Neural progenitor cell (in vitro differentiated cells): ENCODE results near the gene ARSA. TPM values are rescaled to one million over a fixed set of nuclear protein-coding genes. Genes with fewer than 3 reads are reported as not detected.

Source experiments
- DNase-seq: peaks from one replicate; pipeline ENCODE4 v3.0.0-alpha.2; 2016; ENCODE audit warnings: low spot score
- H2AFZ ChIP-seq: fragments of 200-600 bp; sonication (generic); replicated peaks from 2 replicates; pipeline ENCODE4 v1.6.1; 2016; ENCODE audit warnings: antibody characterized with exemption
- H3F3A ChIP-seq: fragments of 200-600 bp; sonication (generic); 2 replicates; pipeline ENCODE4 v1.6.1; 2016; ENCODE audit warnings: antibody characterized with exemption, low read depth
- H3K27ac ChIP-seq: fragments of 200-600 bp; sonication (generic); 2 replicates; pipeline ENCODE4 v1.5.1; 2016; ENCODE audit warnings: mild to moderate bottlenecking
- H3K27me3 ChIP-seq: fragments of 200-600 bp; sonication (generic); 2 replicates; pipeline ENCODE4 v1.6.1; 2016; ENCODE audit warnings: mild to moderate bottlenecking, moderate library complexity
- H3K36me3 ChIP-seq: fragments of 200-600 bp; sonication (generic); 2 replicates; pipeline ENCODE4 v1.5.1; 2016
- H3K4me1 ChIP-seq: fragments of 200-600 bp; sonication (generic); 2 replicates; pipeline ENCODE4 v1.6.1; 2016; ENCODE audit warnings: mixed run types
- H3K4me2 ChIP-seq: fragments of 200-600 bp; sonication (generic); 2 replicates; pipeline ENCODE4 v1.6.1; 2016
- H3K4me3 ChIP-seq: fragments of 200-600 bp; sonication (generic); 2 replicates; pipeline ENCODE4 v1.5.1; 2016
- H3K79me2 ChIP-seq: fragments of 200-600 bp; sonication (generic); 2 replicates; pipeline ENCODE4 v1.6.1; 2016; ENCODE audit warnings: low read depth
- H3K9ac ChIP-seq: fragments of 200-600 bp; sonication (generic); 2 replicates; pipeline ENCODE4 v1.6.1; 2016
- H3K9me3 ChIP-seq: fragments of 200-600 bp; sonication (generic); 2 replicates; pipeline ENCODE4 v1.5.1; 2016; ENCODE audit warnings: low read depth
- H4K20me1 ChIP-seq: fragments of 200-600 bp; sonication (generic); 2 replicates; pipeline ENCODE4 v1.6.1; 2016; ENCODE audit warnings: low read depth
- H3K27ac Mint-ChIP-seq: 3 replicates; pipeline ENCODE4 v1.8.0; 2021; ENCODE audit warnings: mixed read lengths
- H3K27me3 Mint-ChIP-seq: 2 replicates; pipeline ENCODE4 v1.8.0; 2022; ENCODE audit warnings: low read depth, mild to moderate bottlenecking, inconsistent platforms, moderate library complexity, mixed read lengths; ENCODE audit not compliant: insufficient read depth
- H3K36me3 Mint-ChIP-seq: 3 replicates; pipeline ENCODE4 v1.8.0; 2021; ENCODE audit warnings: mixed read lengths
- H3K4me1 Mint-ChIP-seq: 3 replicates; pipeline ENCODE4 v1.8.0; 2021; ENCODE audit warnings: mixed read lengths
- H3K4me3 Mint-ChIP-seq: 3 replicates; pipeline ENCODE4 v1.8.0; 2021; ENCODE audit warnings: mild to moderate bottlenecking, moderate library complexity, mixed read lengths
- H3K9me3 Mint-ChIP-seq: 3 replicates; pipeline ENCODE4 v1.8.0; 2020; ENCODE audit warnings: mixed read lengths
- CTCF ChIP-seq: fragments of 200-600 bp; sonication (generic); IDR thresholded peaks from 2 replicates; pipeline ENCODE4 v1.5.1; 2017; ENCODE audit warnings: antibody characterized with exemption, mild to moderate bottlenecking
- EZH2 ChIP-seq: fragments of 200-600 bp; sonication (generic); IDR thresholded peaks from 2 replicates; pipeline ENCODE4 v1.6.1; 2017; ENCODE audit warnings: antibody characterized with exemption, mild to moderate bottlenecking, moderate library complexity
- EZH2phosphoT487 ChIP-seq: fragments of 200-600 bp; sonication (generic); IDR thresholded peaks from 2 replicates; pipeline ENCODE4 v1.6.1; 2017; ENCODE audit warnings: antibody characterized with exemption
- total RNA-seq: library from RNA; depleted of rRNA; stranded (reverse); fragments of >200 nt; gene quantifications from 2 replicates; pipeline ENCODE4 v1.2.3, GENCODE V29; 2015; ENCODE audit warnings: low replicate concordance

ARSA gene
- total RNA-seq, 1 donor from 2014 or later, result 4.2 TPM

- Histone ChIP-seq H3K36me3 (no peaks in the 10 kb centered on the region), H3K4me1 (no peaks in the 10 kb centered on the region), H3K9ac (no peak overlapping the region), H4K20me1 (peaks cover 4% of the 10 kb centered on the region), H3K79me2 (no peaks in the 10 kb centered on the region), H3K9me3 (no peaks in the 10 kb centered on the region), H2AFZ (no peak overlapping the region), H3K27me3 (peaks cover 6% of the 10 kb centered on the region), H3F3A (peaks cover 8% of the 10 kb centered on the region), H3K27ac (no peak overlapping the region), H3K4me3 (no peak overlapping the region), H3K4me2 (no peak overlapping the region)
- Mint-ChIP-seq H3K27me3 (peaks cover 2% of the 10 kb centered on the region), H3K9me3 (no peaks in the 10 kb centered on the region), H3K4me3 (peak overlapping the region; percentile 1), H3K36me3 (no peaks in the 10 kb centered on the region), H3K27ac (no peak overlapping the region), H3K4me1 (peaks cover 18% of the 10 kb centered on the region)
- DNase-seq, result no peak
- TF ChIP-seq EZH2 (no peak), CTCF (no peak), EZH2phosphoT487 (no peak)
Observed at GRCh38 chr22:50630376-50630775, 2.4 kb upstream of the ARSA start.

- peaks cover 8% of the 10 kb centered on the region for H3F3A ChIP-seq
- H3K27ac Mint-ChIP-seq, result peak overlapping the region; percentile 18
- H2AFZ ChIP-seq, result peak overlapping the region; percentile 88
- H3K27me3 Mint-ChIP-seq, result no peaks in the 10 kb centered on the region
- H4K20me1 ChIP-seq, result peaks cover 4% of the 10 kb centered on the region
- H3K4me3 ChIP-seq, result peak overlapping the region; percentile 92
- peak overlapping the region; percentile 90 for H3K4me3 Mint-ChIP-seq
- H3K4me1 ChIP-seq, result no peaks in the 10 kb centered on the region
- no peaks in the 10 kb centered on the region for H3K36me3 Mint-ChIP-seq
- no peaks in the 10 kb centered on the region for H3K9me3 Mint-ChIP-seq
- H3K9me3 ChIP-seq, result no peaks in the 10 kb centered on the region
- no peaks in the 10 kb centered on the region for H3K79me2 ChIP-seq
- peaks cover 6% of the 10 kb centered on the region for H3K27me3 ChIP-seq
- H3K4me2 ChIP-seq, result peak overlapping the region; percentile 84
- TF ChIP-seq EZH2phosphoT487 (no peak), CTCF (no peak), EZH2 (no peak)
- H3K27ac ChIP-seq, result no peak overlapping the region
- H3K9ac ChIP-seq, result no peak overlapping the region
- peaks cover 18% of the 10 kb centered on the region for H3K4me1 Mint-ChIP-seq
- DNase-seq, result no peak
- no peaks in the 10 kb centered on the region for H3K36me3 ChIP-seq
Observed at GRCh38 chr22:50628543-50629134, 687 bp upstream of the ARSA start.

- Histone ChIP-seq H3K27me3 (peaks cover 6% of the 10 kb centered on the region), H3F3A (peaks cover 19% of the 10 kb centered on the region), H3K27ac (no peak overlapping the region), H3K9me3 (no peaks in the 10 kb centered on the region), H3K4me2 (peak overlapping the region; percentile 97), H3K36me3 (no peaks in the 10 kb centered on the region), H4K20me1 (peaks cover 4% of the 10 kb centered on the region), H3K79me2 (no peaks in the 10 kb centered on the region), H2AFZ (peak overlapping the region; percentile 83), H3K4me3 (peak overlapping the region; percentile 92), H3K9ac (no peak overlapping the region), H3K4me1 (peaks cover 8% of the 10 kb centered on the region)
- H3K4me3 Mint-ChIP-seq, result peak overlapping the region; percentile 83
- H3K36me3 Mint-ChIP-seq, result no peaks in the 10 kb centered on the region
- H3K27ac Mint-ChIP-seq, result no peak overlapping the region
- TF ChIP-seq EZH2phosphoT487, result no peak
- no peak for TF ChIP-seq CTCF
- no peak for TF ChIP-seq EZH2
- H3K4me1 Mint-ChIP-seq, result peaks cover 22% of the 10 kb centered on the region
- H3K9me3 Mint-ChIP-seq, result no peaks in the 10 kb centered on the region
- H3K27me3 Mint-ChIP-seq, result peaks cover 2% of the 10 kb centered on the region
- DNase-seq, result no peak
Observed at GRCh38 chr22:50626850-50627641, 906 bp downstream of the ARSA start.
